ENCODE data around the gene STK39.
"Not testable (repeated sequence)": the region's sequence is repeated elsewhere in the genome, so short reads cannot be mapped to it uniquely, and the experiment has no call there.

STK39 gene

GRCh38 chr2:168137510-168138180 is 109.8 kb downstream of the STK39 start:
- DNase-seq (ENCODE audit: low read depth), result no peak

GRCh38 chr2:168136392-168136977 is 110.9 kb downstream of the STK39 start:
- DNase-seq (ENCODE audit: low read depth), result peak; percentile 18

- no peak for DNase-seq (ENCODE audit: low read depth)
Measured at GRCh38 chr2:168135630-168136029, 111.8 kb downstream of the STK39 start.

GRCh38 chr2:168135121-168135520 is 112.3 kb downstream of the STK39 start:
- DNase-seq (ENCODE audit: low read depth), result no peak

- DNase-seq (ENCODE audit: low read depth), result no peak
Measured at GRCh38 chr2:168134485-168134884, 112.9 kb downstream of the STK39 start.

- no peak for DNase-seq (ENCODE audit: low read depth)
Measured at GRCh38 chr2:168132389-168132788, 115.0 kb downstream of the STK39 start.

GRCh38 chr2:168130346-168130745 is 117.0 kb downstream of the STK39 start:
- DNase-seq (ENCODE audit: low read depth), result no peak

DNA sequence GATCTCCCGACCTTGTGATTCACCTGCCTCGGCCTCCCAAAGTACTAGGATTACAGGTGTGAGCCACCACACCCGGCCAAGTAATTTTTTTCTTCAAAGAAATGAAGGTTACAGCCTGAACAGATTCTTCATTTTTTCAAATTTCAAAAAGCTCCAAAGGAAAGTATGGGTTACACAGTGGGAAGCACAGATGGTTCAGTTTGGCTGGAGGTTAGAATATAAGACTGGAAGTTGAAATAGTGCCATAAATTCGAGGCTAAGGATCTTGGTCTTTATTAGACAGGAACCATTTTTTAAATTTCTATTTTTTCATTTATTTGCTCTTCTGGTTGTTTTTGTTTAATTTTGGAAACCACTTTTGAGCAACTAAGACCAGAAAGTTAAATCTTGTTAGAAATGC is 120.0 kb downstream of the STK39 start:
- no peak for DNase-seq (ENCODE audit: low read depth)

DNA sequence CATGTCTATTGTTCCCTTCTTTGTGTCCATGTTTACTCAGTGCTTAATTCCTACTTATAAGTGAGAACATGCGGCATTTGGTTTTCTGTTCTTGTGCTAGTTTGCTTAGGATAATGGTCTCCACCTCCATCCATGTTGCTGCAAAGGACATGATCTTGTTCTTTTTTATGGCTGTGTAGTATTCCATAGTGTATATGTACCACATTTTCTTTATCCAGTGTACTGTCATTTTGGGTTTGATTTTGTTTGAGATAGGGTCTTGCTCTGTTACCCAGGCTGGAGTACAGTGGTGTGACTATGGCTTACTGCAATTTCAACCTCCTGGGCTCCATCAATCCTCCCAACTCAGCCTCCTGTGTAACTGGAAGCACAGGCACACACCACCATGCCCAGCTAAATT is 125.2 kb downstream of the STK39 start:
- DNase-seq (ENCODE audit: low read depth), result not testable (repeated sequence)

- DNase-seq (ENCODE audit: low read depth), result no peak
Measured at GRCh38 chr2:168120730-168121129, 126.7 kb downstream of the STK39 start.

- no peak for DNase-seq (ENCODE audit: low read depth)
Measured at GRCh38 chr2:168120310-168120709, 127.1 kb downstream of the STK39 start.

- DNase-seq (ENCODE audit: low read depth), result peak; percentile 15
Measured at GRCh38 chr2:168119515-168120141, 127.8 kb downstream of the STK39 start.

DNA sequence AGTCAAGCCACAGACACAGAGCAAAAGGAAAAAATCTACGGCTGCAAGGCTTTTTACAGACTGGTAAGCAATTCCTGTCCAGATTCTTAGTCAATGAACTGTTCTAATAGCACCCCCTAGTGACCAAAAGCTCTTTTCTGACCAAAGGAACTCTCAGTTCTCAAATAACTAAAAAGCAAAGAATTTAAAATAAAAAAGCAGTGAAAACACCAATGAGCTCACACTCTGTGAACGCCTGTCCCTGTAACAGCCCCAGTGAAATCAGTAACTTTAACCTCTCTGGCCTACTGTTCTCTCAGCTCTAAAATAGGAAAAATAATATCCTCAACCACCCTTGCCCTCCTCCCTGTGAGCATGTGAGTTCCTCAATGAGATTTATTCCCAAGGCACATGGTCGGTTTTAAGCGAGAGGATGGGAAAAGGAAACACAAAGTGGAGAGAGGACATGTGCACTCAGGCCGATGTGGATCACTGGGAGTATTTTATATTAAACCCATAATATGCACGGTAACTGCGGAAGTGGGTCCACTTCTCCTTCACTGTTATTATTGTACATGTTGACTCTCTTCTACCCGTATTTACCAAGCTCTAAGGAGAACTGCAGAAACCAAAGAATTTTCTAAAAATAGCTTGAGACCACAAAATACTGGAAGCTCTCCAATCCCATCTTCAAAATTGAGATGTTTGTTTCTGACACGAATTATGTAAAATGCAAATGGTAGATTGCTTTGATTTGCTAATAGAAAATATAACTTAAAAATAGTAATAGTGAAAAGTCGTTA is 128.5 kb downstream of the STK39 start:
- peak; percentile 42 for DNase-seq (ENCODE audit: low read depth)

DNA sequence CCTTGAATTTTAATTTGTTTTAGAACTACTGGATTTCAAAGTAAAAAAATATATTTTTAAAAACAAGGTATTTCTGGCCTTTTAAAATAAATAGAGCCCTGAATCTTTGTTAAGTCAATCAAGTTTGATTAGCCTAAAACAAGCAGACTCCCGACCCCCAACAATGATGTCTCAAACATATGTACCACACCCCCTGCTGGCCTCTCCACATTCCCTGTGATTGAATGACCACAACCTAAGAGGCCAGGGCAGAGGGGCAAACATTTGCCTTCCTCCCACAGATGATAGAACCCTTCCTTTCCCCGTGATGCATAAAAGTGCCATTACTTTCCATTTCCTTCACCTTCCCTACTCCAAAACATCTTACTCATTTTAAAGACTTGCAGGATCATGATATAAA is 130.9 kb downstream of the STK39 start:
- DNase-seq (ENCODE audit: low read depth), result no peak

DNA sequence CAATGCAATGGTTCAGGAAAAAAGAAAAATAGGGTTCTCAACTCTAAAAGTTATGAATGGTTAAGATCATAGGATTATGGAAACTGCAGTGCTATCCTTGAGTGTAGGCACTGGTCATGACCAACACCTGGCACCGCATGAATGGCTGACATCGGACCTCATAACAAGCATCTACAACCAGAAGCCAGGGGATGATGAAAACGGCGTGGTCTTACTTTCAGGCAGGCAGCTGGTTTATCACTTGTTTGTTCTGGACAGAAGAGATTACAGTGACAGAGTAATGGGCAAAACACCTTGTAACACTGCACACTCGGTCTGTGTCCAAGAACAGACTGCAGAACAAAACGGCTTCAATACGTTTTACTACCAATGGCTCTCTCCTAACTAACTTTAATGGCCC is 132.8 kb downstream of the STK39 start:
- no peak for DNase-seq (ENCODE audit: low read depth)

DNA sequence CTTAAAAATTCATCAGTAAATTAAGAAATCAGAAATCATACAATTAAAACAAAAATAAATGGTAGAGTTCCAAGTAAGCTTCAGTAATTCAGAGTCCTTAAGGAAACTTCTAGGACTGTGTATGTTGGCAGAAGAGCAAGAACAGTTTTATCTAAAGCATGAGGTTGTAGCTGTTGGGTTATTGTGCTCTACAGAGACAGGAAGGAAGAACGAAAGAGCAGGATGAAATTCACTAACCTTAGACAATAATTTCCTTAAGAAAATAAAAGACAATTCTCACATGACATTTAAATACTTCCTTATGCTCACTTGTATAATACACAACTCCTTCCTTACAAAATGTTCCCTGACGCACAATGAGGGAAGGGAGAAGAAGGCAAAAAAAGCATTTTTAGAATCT is 133.4 kb downstream of the STK39 start:
- no peak for DNase-seq (ENCODE audit: low read depth)

DNA sequence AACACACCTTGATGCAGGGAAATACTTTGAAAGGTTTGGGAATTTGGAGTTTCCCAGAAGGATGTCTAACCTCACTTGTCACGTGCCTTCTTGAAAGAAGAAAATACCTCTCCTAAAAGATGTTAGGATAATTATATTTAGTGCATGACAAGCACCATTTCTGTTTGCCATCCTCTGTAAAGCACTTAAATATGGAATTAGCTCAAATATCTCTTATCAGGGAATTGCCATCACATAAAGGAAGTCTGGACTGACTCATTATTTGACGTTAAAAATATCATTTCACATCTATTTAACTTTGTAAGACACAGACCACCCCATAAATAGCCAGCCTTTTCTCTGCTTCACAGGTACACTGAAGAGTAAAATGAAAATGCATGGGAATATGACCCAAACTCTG is 140.1 kb downstream of the STK39 start:
- DNase-seq (ENCODE audit: low read depth), result no peak

- DNase-seq (ENCODE audit: low read depth), result no peak
Measured at GRCh38 chr2:168105127-168105683, 142.2 kb downstream of the STK39 start.

GRCh38 chr2:168097431-168097830 is 150.0 kb downstream of the STK39 start:
- no peak for DNase-seq (ENCODE audit: low read depth)

DNA sequence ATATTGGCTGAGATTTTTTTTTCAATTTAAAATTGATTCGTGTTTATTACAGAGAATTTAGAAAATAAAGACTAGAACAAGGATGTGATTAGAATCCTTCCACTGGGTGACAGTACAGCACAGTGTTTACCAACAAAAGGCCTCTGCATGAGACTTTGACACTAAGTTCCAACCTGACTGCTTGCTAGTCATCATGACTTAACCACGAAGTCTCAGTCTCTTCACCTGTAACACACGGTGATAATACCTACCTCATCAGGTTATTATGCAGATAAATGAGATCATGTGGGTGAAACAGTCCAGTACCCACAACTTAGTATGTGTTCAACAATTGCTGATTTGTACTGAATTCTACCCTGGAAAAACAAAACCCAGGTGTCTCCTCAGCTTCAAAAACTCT is 151.2 kb downstream of the STK39 start:
- no peak for DNase-seq (ENCODE audit: low read depth)

DNA sequence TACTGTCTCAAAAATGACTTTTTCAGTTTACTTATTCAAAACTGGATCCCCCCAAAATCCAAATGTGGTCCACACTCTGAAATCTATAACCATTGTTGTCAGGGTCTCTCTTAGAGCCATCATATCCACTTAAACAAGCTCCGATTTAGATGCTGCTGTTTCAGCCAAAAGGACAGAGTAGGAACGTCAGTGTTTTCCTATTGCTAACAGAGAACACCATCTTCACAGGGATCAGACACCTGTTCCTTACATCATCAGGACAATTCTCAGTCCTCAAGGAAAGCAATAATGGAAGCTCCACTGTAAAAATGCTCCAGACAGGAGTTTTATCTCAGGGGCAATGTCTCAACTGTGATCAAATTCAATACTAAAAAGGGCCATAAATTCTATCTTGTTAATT is 155.4 kb downstream of the STK39 start:
- DNase-seq (ENCODE audit: low read depth), result no peak

DNA sequence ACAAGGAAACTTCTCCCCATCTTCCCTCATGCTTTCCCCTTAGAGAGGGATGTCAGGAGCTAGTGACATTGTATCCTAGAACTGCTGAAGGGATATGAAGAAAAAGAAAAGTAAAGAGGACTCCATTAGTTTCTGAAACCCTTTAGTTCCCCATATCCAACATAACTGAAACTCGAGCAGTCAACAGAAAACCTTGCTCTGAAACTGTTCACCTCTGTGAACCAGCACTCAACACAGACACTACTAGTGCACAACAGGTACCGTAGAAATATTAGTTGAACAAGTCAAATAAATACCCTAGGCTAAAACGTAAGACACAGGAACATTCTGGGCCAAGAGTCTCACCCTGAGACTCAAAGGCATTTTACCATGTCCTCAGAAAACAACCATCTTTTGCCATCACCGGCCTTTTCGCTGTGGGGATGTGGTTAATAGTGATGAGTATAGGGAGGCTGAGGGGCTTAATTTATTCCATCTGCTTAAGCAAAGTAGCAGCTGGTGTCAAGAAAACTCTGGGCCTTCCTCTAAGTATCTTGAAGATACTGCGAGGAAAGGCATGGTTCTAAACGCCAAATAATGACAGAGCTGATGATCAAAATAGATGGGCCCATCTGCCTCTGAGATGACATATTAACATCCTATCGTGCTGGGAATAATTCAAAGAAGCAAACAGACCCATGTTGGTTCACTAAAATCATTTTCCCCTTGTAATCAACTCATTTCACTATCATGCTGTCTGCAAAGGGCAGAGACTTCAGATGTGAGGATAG is 156.8 kb downstream of the STK39 start:
- DNase-seq (ENCODE audit: low read depth), result no peak

Measured in GM04504 (cell line).